Vagina (tissue), 2 donors: Measurements from ENCODE around the gene GPC5. TPM values are rescaled to one million over a fixed set of nuclear protein-coding genes. Genes with fewer than 3 reads are reported as not detected.

Source experiments
- DNase-seq, 2 donors: peaks; one replicate each; pipeline ENCODE4 v3.0.0-alpha.2; 2017; ENCODE audit errors: extremely low spot score in 2 of 2
- H3K27ac ChIP-seq: fragments of 200-600 bp; sonication (generic); one replicate; pipeline ENCODE4 v1.5.1; 2019
- H3K27me3 ChIP-seq: fragments of 200-600 bp; sonication (generic); one replicate; pipeline ENCODE4 v1.5.1; 2019
- H3K36me3 ChIP-seq, 2 donors: fragments of 200-600 bp; sonication (generic); one replicate each; pipeline ENCODE4 v1.5.1; 2017 to 2019
- H3K4me1 ChIP-seq: fragments of 200-600 bp; sonication (generic); one replicate; pipeline ENCODE4 v1.5.1; 2019
- H3K4me3 ChIP-seq, 2 donors: fragments of 200-600 bp; sonication (generic); 1 replicate in 1 of 2; 2 replicates in 1 of 2; pipeline ENCODE4 v1.5.1; 2016 to 2019
- H3K9me3 ChIP-seq: fragments of 200-600 bp; sonication (generic); one replicate; pipeline ENCODE4 v1.5.1; 2019
- POLR2A ChIP-seq, 2 donors: fragments of 450-650 bp; IDR thresholded peaks; one replicate each; pipeline ENCODE4 v1.6.1; 2017; ENCODE audit warnings: antibody characterized with exemption in 2 of 2, mild to moderate bottlenecking in 2 of 2, moderate library complexity in 2 of 2
- POLR2AphosphoS5 ChIP-seq, 2 donors: sonication (generic); formaldehyde crosslinking; IDR thresholded peaks; one replicate each; pipeline ENCODE4 v1.9.0; 2017; ENCODE audit warnings: antibody characterized with exemption in 2 of 2, mild to moderate bottlenecking in 2 of 2, low read depth in 1 of 2; ENCODE audit not compliant: insufficient read depth in 1 of 2
- intact Hi-C: fragments of 100-400 bp; cut with DNase I; formaldehyde crosslinking; loops from one replicate; pipeline ENCODE4 v1.15.1; 2023
- total RNA-seq: library from RNA; depleted of rRNA; stranded (reverse); fragments of >200 nt; gene quantifications from one replicate; pipeline ENCODE4 v1.2.3, GENCODE V29; 2016
- TF ChIP-seq, protein P1 (sequence below), 3 experiments: fragments of 450-650 bp in 2 of 3; fragments of 200-600 bp in 1 of 3; sonication (generic) in 1 of 3; IDR thresholded peaks; one replicate each; pipeline ENCODE4 v1.5.1; 2017 to 2019; ENCODE audit warnings: antibody characterized with exemption in 3 of 3, mild to moderate bottlenecking in 2 of 3, moderate library complexity in 2 of 3

Gene GPC5
- total RNA-seq, 1 donor from 2014 or later: 1.7 TPM

DNA sequence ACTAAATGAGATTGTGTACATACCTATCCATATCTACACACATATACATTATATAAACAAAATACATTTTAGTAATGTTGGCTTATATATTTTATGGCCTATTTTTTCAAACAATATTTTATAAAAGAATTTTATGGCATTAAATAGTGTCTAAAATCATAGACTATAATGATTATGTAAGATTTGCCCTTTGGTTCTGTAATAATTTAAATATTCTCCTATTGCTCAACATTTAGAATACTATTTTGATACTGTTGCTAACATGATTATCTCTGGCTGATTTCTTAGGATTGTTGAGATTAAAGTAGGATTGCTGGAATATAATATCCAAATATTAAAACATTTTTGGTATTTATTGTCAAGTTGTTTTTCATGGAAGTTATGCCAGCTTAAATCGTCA is 1263.0 kb downstream of the GPC5 start:
- intact Hi-C loops: no loop called here
- Histone ChIP-seq H3K9me3 (no peaks in the 10 kb centered on the region), H3K27ac (no peak overlapping the region), H3K4me1 (no peaks in the 10 kb centered on the region), H3K4me3 (no peak overlapping the region), H3K27me3 (no peaks in the 10 kb centered on the region), H3K36me3 (no peaks in the 10 kb centered on the region)
- DNase-seq: no peak
- TF ChIP-seq POLR2AphosphoS5 (IDR thresholded peaks at IDR 0.05; ENCODE audit: insufficient read depth in 1 of 2, low read depth in 1 of 2): no peak
- no peak for TF ChIP-seq POLR2A (IDR thresholded peaks at IDR 0.05)
- TF ChIP-seq, protein P1, sequence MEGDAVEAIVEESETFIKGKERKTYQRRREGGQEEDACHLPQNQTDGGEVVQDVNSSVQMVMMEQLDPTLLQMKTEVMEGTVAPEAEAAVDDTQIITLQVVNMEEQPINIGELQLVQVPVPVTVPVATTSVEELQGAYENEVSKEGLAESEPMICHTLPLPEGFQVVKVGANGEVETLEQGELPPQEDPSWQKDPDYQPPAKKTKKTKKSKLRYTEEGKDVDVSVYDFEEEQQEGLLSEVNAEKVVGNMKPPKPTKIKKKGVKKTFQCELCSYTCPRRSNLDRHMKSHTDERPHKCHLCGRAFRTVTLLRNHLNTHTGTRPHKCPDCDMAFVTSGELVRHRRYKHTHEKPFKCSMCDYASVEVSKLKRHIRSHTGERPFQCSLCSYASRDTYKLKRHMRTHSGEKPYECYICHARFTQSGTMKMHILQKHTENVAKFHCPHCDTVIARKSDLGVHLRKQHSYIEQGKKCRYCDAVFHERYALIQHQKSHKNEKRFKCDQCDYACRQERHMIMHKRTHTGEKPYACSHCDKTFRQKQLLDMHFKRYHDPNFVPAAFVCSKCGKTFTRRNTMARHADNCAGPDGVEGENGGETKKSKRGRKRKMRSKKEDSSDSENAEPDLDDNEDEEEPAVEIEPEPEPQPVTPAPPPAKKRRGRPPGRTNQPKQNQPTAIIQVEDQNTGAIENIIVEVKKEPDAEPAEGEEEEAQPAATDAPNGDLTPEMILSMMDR (IDR thresholded peaks at IDR 0.05): no peak

DNA sequence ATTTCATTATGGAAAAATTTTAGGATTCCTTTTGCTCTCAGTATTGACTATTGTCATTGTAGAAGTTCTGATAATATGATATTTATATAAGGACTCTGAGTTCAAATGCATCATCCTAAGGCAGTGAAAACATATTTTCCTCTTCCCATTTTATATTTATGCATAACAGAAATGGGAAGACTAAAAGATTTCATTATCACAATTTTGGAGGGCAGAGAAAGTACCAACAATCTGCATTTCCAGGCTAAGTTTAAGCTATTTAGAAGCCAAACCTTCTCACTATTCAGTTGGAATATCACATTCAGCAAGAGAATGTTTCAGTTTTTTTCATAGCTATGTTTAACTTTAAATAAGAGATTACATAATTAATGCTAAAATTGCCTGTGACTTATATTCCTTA is 1269.7 kb downstream of the GPC5 start:
- Histone ChIP-seq H3K4me1 (no peaks in the 10 kb centered on the region), H3K4me3 (no peak overlapping the region), H3K27me3 (no peaks in the 10 kb centered on the region), H3K9me3 (no peaks in the 10 kb centered on the region), H3K36me3 (no peaks in the 10 kb centered on the region), H3K27ac (no peak overlapping the region)
- no peak for DNase-seq
- TF ChIP-seq, protein P1 (IDR thresholded peaks at IDR 0.05): no peak
- no peak for TF ChIP-seq POLR2AphosphoS5 (IDR thresholded peaks at IDR 0.05; ENCODE audit: insufficient read depth in 1 of 2, low read depth in 1 of 2)
- TF ChIP-seq POLR2A (IDR thresholded peaks at IDR 0.05): no peak
- intact Hi-C loops: no loop called here

DNA sequence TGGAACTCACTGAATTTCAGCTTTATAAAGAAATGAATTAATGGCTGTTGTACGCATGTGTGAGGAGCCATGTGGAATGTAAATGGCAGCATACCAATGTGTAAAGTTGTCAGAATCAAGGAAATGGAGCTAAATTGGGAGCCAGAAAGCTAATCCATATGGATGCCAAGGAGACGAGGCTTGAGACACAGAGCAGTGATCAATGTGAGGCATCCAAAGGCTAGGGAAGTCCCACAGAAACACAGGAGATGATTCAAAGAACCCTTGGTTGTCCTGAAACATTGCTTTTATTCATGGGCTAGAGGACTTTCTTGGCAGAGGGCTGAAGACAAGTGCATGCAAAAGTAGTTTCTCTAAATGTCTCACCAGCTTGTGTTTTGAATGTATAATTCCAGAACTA is 1271.7 kb downstream of the GPC5 start:
- Histone ChIP-seq H3K27me3 (no peaks in the 10 kb centered on the region), H3K4me3 (no peak overlapping the region), H3K36me3 (no peaks in the 10 kb centered on the region), H3K4me1 (no peaks in the 10 kb centered on the region), H3K27ac (no peak overlapping the region), H3K9me3 (no peaks in the 10 kb centered on the region)
- intact Hi-C loops: no loop called here
- TF ChIP-seq, protein P1 (IDR thresholded peaks at IDR 0.05): no peak
- TF ChIP-seq POLR2A (IDR thresholded peaks at IDR 0.05) (no peak), POLR2AphosphoS5 (IDR thresholded peaks at IDR 0.05; ENCODE audit: insufficient read depth in 1 of 2, low read depth in 1 of 2) (no peak)
- DNase-seq: no peak

DNA sequence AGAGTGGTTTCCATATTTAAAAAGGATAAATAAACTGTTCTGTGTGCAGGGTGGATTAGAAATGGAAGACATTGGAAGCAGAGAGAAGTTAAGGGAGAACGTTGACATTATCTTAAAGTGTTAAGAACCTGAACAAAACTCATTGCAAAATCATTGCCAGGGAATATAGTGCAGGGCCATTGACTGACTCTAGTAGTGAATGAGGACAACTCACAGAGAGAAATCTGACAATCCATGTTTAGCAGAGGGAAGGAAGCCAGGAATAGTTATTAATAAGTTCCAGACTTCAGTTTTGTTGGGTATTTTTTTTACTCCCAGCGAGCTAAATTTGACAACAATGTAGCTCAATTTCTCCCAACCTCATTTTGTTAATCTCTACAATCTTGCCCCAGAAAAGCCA is 1273.4 kb downstream of the GPC5 start:
- no peaks in the 10 kb centered on the region for H3K4me1 ChIP-seq
- no peak for DNase-seq
- no peak overlapping the region for H3K4me3 ChIP-seq
- H3K9me3 ChIP-seq: no peaks in the 10 kb centered on the region
- intact Hi-C loops: no loop called here
- H3K27me3 ChIP-seq: no peaks in the 10 kb centered on the region
- no peaks in the 10 kb centered on the region for H3K36me3 ChIP-seq
- no peak for TF ChIP-seq POLR2A (IDR thresholded peaks at IDR 0.05)
- TF ChIP-seq, protein P1 (IDR thresholded peaks at IDR 0.05): no peak
- no peak for TF ChIP-seq POLR2AphosphoS5 (IDR thresholded peaks at IDR 0.05; ENCODE audit: insufficient read depth in 1 of 2, low read depth in 1 of 2)
- H3K27ac ChIP-seq: no peak overlapping the region

DNA sequence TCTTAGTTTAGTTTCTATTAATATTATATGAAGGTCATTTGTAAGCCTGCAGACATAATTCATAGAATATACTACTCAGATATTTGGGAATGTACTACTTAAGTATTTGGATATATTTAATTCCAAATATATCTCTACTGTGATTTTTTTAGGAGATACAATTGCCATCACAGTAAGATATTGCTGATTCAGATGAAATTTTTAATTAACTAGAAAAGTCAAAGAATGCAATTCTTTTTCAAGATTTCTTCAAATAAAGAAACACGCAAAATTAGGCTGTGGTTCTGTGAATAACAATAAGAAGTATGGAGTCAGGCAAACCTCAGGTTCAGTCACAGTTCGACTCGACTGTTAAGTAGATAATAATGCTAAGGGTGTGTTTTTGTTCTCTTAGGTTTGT is 1277.8 kb downstream of the GPC5 start:
- no peaks in the 10 kb centered on the region for H3K9me3 ChIP-seq
- H3K27ac ChIP-seq: no peak overlapping the region
- no peak for DNase-seq
- intact Hi-C loops: no loop called here
- H3K27me3 ChIP-seq: no peaks in the 10 kb centered on the region
- H3K36me3 ChIP-seq: no peaks in the 10 kb centered on the region
- H3K4me1 ChIP-seq: no peaks in the 10 kb centered on the region
- H3K4me3 ChIP-seq: no peak overlapping the region
- TF ChIP-seq POLR2A (IDR thresholded peaks at IDR 0.05) (no peak), POLR2AphosphoS5 (IDR thresholded peaks at IDR 0.05; ENCODE audit: insufficient read depth in 1 of 2, low read depth in 1 of 2) (no peak)
- TF ChIP-seq, protein P1 (IDR thresholded peaks at IDR 0.05): no peak
